C4-2B (cell line): Measurements from ENCODE around the gene HYAL1.

ENCODE experiments used
- ZFX ChIP-seq: fragments of 450-650 bp; IDR thresholded peaks from 2 replicates; pipeline ENCODE4 v1.6.1; 2017
- TF ChIP-seq, protein P1 (sequence below): fragments of 450-650 bp; conservative IDR thresholded peaks from 2 replicates; pipeline ENCODE4 v1.5.1; 2017; ENCODE audit warnings: mild to moderate bottlenecking

DNA sequence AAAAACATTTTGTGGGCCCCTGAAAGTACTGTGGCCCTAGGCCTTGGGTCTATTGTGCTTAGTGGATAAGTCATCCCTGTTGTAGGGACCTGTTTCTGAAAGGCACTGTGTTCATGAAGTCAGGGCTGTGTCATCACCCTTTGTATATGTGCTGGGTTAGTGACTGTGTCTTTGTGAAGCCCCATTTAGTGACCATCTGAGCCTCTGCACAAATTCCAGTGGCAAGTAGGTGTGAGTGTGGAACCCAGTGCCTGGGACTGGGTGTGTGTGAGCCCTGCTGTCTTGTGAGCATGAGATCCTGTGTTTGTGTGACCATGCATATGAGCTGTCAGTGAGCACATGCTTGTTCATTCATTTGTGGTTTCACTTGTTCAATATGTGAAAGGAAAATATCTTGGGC, 1.2 kb upstream of the HYAL1 start:
- TF ChIP-seq, protein P1, sequence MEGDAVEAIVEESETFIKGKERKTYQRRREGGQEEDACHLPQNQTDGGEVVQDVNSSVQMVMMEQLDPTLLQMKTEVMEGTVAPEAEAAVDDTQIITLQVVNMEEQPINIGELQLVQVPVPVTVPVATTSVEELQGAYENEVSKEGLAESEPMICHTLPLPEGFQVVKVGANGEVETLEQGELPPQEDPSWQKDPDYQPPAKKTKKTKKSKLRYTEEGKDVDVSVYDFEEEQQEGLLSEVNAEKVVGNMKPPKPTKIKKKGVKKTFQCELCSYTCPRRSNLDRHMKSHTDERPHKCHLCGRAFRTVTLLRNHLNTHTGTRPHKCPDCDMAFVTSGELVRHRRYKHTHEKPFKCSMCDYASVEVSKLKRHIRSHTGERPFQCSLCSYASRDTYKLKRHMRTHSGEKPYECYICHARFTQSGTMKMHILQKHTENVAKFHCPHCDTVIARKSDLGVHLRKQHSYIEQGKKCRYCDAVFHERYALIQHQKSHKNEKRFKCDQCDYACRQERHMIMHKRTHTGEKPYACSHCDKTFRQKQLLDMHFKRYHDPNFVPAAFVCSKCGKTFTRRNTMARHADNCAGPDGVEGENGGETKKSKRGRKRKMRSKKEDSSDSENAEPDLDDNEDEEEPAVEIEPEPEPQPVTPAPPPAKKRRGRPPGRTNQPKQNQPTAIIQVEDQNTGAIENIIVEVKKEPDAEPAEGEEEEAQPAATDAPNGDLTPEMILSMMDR = no peak
- TF ChIP-seq ZFX = no peak
